Bone marrow (tissue), 2 donors: ENCODE data around the gene KCNG2.
A peak's percentile ranks its signal among the peaks of the same experiment; 100 is the strongest.

Source experiments
- DNase-seq, 2 donors: peaks; one replicate each; lab custom pipeline; 2025; lab: John Stamatoyannopoulos, UW

The KCNG2 gene

DNA sequence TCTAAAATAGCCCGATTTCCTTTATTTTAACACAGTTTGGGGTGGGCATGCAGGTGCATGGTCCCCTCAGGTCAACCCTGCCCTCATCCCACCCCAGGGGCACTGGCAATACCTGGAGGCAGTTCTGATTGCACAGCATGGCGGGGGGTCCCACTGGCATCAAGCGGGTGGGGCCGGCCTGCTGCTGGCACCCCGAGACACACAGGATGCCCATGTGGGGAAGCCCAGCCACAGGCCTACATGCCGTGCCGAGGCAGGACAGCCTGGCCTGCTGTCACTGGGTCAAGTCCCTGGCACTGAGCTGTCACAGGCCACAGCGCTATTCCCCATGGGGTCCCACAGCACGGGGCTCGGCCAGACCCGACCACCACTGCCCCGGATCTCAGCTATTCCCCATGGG, 11.9 kb upstream of the KCNG2 start:
- DNase-seq, result no peak

DNA sequence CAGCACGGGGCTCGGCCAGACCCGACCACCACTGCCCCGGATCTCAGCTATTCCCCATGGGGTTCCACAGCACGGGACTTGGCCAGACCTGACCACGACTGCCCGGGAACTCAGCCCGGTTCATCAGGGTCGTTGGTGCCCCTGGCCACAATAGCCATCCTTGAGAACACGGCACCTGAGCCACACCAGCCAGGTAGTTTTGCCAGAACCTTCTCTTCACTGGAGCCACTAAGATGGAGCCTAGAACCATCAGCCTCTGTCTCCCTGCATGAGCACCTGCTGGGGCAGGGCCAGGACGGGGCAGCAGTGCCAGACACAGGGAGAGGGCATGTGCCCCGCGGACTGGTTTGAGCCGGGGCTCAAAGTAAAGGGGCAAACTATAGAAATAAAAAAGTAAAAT, 11.4 kb upstream of the KCNG2 start:
- DNase-seq, result no peak

DNA sequence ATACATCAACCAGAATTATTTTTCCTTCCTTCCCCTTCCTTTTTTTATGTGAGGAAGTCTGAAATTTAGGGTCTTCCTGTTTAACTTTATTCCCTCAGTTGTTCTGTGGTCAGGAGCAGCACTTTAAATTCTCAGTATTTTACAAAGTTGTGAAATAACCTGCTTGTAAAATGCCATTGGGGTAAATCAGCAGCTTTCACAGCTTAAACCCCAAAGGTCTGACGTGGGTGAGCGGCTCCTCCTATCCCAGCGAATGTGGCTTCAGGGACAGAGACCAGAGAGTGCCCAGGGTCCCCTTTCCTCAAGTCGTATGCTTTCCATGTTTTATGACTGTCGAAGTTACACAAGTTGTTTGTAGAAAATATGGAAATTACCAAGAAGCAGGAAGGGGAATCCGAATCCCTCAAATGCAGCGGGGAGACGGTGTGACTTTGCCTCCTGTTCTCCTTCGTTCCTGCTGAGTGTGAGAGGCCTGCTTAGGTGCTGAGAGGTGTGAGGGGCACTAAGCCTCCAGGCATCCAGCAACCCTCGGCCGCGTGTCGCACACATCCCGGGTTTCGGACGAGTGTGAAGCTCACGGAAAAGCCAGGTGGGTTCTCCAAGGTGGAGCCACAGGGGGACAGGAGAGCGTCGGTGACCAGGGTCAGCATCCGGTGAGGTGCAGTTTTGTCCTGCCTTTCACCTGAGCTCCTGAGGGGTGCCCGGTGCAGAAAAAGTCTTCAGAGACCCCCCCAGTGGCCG, 10.8 kb upstream of the KCNG2 start:
- no peak for DNase-seq

DNA sequence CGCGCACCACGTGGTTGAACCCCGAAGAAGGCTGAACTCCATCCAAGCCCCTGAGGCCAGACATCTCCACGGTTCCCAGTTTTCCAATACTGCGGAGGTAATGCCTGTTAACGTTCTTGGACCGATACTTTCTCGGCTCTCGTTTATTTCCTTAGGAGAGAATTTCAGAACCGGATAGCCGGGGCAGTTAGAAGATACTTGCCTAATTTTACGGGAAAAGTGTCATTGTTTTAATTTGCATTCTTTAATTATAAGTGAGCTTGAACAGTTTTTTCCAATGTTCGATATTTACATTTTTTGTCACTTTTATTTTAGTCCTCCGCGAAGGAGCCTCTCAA, 10.2 kb upstream of the KCNG2 start:
- DNase-seq, result no peak

DNA sequence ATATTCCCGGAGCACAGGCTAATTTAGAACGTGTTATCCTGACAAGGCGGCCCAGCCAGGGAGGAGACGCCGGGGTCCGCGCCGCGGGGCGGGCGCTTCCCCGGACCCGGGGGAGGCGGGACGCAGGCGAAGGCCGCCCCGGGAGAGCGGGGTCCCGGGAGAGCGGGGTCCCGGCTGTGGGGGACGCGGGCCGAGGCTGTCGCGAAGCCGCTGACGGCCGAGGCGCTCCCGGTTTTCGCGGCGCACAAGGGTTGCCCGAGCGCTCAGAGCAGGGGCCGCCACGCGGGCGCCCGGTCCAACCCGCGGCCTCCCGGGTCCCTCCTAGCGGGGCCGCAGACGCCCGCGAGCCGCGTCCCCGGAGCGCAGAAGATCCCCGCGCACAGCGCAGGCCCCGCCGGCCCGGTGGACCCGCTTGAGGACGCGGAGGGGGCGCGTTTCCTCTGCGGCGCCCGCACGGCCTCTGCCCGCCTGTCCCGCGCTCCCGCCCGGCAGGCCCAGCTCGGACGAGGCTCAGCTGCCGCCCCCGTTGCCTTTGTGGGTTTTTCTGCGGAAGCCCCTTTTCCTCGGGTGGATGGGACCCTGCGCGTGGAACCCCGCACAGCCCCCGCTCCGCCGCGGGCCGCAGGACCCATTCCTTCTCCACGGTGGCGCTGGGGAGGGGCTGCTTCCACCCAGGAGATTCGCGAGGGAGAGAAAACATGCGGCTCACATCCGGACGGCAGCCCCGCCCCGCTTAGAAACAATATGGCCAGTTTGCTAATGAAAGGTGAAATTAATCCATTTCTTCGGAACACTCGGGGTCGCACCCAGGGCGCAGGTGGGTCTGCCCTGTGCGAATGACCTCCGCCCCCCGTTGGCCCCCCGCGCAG, 9.6 kb upstream of the KCNG2 start:
- DNase-seq, result no peak

DNA sequence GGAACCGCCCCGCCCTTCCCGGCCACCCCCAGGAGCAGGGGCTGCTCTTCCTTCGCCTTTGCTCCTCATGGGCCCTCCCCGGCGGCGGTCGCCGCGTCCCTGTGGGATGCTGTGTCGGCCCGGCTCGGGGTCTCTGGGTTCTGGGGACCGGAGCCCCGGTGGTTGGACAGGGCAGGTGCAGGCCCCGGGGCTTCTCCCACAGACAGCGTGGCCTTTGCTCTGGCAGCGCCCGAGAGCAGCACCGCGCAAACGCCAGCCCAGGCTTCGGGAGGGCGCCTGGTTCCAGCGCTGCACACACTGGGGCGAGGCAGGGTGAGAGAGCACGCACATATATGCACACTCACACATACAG, 9.0 kb upstream of the KCNG2 start:
- no peak for DNase-seq

DNA sequence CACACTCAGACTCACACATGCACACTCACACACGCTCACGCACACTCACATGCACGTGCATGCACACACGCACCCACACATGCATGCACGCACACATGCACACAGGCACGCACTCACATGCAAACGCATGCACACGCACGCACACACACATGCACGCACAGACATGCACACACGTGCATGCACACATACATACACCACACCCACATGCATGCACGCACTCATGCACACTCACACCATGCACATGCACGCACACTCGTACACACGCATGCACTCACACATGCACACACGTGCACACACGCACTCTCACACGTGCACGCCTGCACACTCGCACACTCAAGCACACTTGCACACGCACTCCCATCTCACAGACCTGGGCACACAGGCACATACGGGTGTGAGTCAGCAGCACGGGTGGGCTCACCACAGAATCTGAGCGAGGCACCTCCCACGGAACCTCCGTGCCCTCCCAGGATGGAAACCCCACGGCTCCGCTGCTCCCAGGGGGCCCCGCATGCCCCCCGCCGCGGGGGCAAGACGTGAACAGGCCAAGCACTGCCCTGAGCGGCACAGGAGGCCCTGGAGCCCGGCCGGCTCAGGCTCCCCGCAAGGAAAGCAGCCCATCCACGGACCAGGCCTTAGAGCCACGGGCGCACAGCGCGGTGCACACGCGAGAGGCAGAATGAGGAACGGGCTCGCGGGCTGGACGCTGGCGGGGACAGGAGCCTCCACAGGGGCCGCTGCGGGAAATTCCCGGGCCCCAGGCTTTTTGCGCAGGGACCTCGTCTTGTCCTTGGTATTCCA, 8.4 kb upstream of the KCNG2 start:
- no peak for DNase-seq

DNA sequence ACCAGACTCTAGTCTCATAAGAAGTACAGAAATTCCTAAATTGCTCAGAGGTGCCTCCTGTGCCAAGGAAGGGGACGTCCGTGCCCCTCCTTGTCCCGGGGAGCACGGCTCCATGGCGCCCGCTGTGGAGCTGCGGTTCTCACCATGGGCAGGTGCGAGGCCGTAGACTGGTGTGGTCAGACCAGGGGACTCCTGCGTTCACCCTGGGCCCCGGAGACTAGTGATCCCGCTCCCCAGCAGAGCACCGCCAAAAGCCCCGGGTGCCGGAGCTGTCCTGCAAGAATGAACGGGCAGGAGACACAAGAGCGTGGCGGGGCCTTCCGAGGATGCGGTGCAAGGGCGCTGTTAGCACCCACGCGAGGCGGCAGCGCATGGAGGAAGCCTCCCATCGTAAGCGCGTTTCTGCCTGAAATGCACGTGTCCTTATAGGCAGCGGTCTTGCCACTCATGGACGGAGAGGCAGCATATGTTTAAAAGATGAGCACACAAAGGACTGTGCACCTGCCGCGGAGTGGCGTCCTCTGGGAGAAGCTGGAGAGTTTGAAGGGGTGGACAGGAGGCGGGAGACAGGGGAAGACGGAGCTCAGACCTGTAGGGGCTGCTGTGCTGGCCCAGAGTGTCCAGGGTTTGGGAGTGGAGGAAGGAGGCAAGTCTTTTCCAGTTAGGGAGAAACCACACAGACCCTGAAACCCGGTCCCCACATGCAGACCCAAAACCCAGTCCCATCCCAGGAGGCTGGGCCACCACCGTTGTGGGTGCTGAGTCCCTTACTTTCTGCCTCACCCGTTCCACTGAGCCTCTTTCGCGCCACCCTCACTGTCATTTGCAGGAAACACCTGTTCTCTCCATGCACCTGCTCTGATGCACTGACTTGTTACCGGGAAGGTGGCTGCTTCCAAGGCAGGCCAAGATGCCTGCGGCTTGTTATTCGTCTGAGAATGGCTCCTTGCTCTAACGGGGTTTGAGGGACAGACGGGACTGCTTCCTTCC, 7.5 kb upstream of the KCNG2 start:
- no peak for DNase-seq

DNA sequence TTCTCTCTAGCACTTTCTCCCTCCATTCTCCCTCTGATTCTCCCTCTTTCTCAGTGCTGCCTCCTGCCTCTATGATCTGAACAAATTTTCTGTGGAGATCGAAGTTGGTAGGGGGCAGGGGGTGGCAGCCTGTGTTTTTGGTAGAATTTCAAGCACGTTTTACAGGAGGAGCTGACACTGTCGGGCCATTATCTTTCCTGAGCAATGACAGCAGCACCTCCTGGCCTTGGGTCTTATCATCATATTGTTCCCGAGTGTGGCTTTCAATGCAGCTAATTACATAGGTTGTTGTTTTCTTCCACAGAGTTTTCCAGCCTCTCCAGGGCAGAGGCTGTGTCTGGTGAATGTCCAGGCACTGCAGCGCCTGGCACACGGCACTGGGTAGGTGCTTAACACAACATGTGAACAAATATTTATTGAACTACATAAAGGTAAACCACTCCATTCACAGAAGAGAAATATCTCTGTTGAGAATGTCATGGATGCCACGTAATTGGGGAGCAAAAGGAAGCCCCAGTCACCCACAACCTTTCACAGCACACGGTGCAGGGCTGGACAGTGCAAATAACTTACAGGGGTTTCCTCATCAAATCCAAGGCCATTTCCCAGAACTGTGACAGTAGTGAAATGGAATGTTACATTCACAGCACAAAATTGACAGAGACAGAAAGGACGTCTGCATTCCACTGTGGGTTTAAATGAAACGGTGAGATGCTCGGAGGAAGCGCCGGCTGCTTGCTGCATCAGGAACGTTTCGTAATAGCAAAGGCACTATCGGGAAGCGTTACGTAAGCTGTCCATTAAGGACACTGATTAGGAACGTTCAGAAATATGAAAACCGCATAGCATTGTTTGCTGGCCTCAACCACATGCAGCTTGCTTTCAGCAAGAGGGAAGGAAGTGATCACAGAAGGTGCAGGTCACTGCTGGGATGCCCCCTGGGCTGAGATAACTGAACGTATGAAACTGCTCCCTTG, 6.5 kb upstream of the KCNG2 start:
- peak; percentile 19 to 60 for DNase-seq

DNA sequence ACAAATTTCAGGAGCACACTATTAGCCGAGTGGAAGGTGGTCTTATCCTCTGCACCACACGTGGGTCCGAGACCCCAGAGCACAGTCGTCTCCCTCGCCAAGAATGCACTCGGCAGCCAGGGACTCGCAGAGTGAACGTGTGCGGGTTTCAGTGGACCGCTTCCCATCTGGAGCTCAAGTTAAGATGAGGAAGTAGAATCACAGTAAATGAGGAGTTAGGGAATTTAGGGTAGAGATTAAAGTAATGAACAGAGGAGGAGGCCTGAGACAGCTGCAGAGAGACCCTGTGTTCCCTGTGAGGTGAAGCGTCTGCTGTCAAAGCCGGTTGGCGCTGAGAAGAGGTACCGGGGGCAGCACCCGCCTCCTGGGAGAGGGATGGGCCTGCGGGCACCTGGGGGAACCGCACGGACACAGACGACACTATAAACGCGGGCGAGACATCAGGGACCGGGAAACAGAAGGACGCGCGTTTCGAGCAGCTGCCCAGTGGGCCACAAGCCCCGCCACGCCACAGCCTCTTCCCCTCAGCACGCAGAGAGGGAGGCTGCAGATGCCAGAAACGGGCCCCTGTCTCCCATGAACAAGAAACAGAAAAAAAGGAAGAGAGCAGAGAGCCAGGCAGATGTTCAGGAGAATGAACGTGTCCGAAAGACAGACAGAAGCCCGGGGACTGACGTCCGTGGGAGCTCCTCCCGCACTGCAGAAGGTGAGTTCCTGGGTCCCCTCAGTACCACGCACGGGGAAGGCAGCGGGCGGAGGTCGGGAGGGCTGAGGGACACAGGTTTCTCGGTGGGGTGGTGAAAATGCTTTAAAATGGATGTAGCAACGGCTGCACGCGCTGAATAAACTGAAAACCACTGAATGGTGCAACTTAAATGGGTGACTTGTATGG, 5.4 kb upstream of the KCNG2 start:
- DNase-seq, result no peak

DNA sequence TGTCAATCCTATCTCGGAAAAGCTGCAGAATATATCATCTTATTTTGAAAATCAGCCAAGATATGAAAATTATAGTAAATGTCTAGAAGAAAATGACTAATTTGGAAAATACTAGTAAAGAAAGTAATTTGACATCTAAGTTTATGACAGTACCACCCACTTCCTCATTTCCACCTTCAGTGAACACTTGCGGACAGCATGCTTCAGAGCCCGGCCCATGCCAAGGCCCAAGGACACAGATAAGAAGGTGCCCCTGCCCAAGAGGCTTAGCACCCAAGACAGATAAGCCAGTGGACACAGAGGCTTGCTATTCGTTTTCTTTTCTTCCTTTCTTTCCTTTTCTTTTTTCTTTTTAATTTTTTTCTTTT, 4.8 kb upstream of the KCNG2 start:
- DNase-seq, result peak in 1 of 2 donors; percentile 31

DNA sequence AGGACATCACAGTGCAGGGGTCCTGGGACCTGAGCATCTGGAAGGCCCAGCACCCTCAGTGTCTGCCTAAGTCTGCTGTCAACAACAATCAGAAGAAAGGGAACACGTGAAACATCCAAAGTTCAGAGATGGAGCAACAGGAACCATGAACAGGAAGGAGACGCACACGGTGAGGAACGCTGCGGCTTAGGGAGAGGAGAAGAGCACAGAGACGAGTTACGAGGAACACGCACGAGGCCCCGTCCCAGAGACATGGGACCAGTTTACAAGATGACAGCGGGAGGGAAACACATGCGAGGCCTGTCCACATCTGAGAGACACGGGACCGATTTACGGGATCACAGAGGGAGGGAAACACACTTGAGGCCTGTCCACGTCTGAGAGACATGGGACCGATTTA, 2.9 kb upstream of the KCNG2 start:
- no peak for DNase-seq

DNA sequence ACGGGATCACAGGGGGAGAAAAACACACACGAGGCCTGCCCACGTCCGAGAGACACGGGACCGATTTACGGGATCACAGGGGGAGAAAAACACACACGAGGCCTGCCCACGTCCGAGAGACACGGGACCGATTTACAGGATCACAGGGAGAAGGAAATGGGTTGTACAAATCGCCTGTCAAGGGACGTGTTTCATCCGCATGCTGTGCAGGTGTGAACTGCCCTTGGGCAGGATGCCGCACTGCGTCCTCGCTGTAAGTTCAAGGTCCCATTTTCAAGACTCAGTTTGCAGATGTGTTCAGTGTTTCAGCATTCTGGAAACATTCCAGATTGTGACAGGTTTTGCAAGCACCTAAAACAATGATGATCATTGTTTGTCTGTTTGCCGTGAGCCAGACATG, 2.3 kb upstream of the KCNG2 start:
- no peak for DNase-seq

DNA sequence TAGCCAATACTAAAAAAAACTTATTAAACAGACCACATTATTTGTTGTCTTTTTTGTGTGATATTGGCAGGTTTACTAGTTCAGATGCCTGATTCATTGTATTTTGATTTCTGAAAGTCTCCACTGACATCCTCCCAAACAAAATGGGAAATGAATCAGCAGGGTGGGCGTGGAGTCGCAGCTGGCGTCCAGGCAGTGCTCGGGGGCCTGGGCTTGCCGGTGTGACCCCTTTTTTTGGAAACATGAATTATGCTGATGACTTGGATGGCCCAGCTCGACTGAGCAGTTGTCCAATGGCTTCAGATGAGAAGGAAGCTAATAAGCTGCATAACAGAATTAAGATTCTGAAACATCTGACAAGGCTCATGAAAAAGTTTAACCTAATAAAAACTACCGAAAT, 1.7 kb upstream of the KCNG2 start:
- DNase-seq, result no peak

DNA sequence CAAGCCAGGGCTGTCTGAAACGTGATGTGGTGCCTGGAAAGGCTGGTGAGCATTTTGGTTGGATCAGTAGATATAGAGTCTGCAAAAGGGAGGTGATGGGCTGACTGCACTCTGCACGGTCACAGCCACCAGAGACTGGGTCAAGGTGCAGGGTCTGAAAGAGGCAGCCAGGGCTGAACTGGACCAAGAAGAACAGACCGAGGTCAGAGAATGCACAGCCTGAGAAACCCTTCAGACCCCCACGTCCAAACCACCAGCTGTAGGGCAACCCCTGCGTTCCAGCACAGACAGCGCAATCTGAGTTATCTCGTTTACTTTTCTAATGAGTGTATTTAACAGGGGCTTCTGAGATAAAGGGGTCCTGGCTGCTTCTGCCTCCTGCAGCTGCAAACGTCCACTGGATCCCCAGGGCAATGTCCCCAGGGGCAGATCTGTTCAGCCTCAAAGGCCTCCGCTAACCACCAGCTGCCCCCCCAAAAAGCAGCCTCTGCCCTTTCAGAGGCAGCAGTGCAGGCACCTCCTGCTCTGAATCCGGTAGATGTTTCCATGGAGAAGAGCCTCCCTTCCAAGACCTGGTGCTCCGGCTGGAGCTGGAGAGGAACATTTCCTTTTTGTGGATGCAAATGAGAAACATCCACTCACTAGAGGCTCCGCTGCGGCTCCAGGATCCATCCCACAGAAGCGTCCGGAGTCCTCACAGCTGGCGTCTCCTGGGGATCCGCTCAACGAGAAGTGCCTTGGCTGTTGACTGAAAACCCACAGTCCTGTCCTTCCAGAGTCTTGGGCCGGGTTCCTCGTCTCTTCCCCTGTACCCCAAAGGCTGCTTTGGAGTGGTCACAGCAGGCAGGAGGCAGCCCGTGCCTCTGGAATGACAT, 970 bp upstream of the KCNG2 start:
- no peak for DNase-seq

DNA sequence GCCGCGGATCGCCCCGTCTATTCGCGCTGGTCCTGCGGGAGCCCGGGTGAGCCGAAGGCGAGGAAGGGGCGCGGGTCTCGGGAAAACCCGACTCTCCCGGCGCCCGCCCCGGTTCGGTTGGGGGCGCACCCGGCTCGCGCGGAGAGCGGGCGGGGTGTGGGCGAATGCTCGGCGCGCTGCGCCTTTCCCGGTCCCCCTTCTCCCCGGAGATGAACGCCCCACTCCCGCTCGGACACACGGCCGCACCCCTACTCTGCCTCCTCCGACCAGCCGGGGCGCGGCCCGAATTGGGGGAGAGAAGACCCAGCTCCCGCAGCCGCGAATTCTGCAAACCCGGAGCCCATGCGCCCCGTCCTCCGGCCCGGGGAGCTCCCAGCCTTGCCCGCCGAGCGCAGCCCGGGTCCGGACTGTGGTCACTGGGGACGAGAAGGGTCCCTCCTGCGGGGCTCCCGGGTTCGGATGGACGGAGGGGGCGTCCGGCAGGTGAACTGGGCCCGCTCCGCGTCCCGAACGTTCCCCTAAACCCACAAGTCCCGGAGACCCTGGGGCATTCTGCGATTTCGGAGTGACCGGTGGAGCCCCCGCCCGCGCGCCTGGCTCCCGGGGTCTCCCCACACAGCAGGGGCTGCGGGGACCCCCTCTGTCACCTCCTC, 734 bp downstream of the KCNG2 start:
- no peak for DNase-seq

DNA sequence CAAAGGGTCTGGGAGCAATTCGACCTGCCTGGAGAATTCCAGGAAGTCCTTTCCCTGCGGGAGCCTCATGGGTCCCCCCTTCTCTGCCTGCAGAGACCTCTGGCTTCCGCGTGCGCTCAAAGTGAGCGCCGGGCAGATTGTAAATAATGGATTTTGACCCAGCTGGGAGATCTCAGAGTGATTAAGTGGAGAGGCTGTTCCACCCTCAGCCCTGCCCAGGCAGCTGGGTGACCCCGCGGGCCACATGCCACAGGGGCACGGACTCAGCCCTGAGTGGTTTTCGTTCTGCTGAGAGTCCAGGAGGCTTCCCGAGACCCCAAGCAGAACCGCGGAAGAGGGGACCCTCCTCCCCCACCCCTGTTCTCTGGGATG, 1.2 kb downstream of the KCNG2 start:
- no peak for DNase-seq
